HepG2 (cell line): ENCODE measurements around the gene CREG2. TPM values are rescaled to one million over a fixed set of nuclear protein-coding genes. Genes with fewer than 3 reads are reported as not detected.

ENCODE experiments used
- ATF3 ChIP-seq: sonication (generic); formaldehyde crosslinking; IDR thresholded peaks from 2 replicates; pipeline ENCODE4 v1.4.0; 2020; ENCODE audit warnings: missing genetic modification reagents
- DMAP1 ChIP-seq: IDR thresholded peaks from 2 replicates; pipeline ENCODE4 v1.6.1; 2016
- EEA1 ChIP-seq: sonication (generic); formaldehyde crosslinking; IDR thresholded peaks from 2 replicates; pipeline ENCODE4 v1.5.1; 2020; ENCODE audit warnings: mild to moderate bottlenecking, missing genetic modification reagents, borderline replicate concordance
- EHMT2 ChIP-seq: fragments of 200-600 bp; sonication (generic); IDR thresholded peaks from 2 replicates; pipeline ENCODE4 v1.7.0; 2017; ENCODE audit warnings: antibody characterized with exemption, low read depth, low read length, borderline replicate concordance
- FOXO1 ChIP-seq: sonication (generic); formaldehyde crosslinking; IDR thresholded peaks from 2 replicates; pipeline ENCODE4 v1.4.0; 2020; ENCODE audit warnings: missing genetic modification reagents
- HNF4G ChIP-seq, 2 experiments: sonication (generic) in 1 of 2; formaldehyde crosslinking in 1 of 2; IDR thresholded peaks; 2 replicates each; pipeline versions ENCODE4 v1.4.0 to v1.6.1; 2011 to 2020; ENCODE audit warnings: borderline replicate concordance in 2 of 2, low read depth in 2 of 2, mild to moderate bottlenecking in 2 of 2, low read length in 1 of 2, missing genetic modification reagents in 1 of 2, moderate library complexity in 1 of 2
- HOXA7 ChIP-seq: sonication (generic); formaldehyde crosslinking; IDR thresholded peaks from 2 replicates; pipeline ENCODE4 v1.8.1; 2022; ENCODE audit warnings: mild to moderate bottlenecking, missing genetic modification reagents, moderate library complexity
- KDM6A ChIP-seq: IDR thresholded peaks from 2 replicates; pipeline ENCODE4 v1.6.1; 2016; ENCODE audit warnings: low read depth
- MXD3 ChIP-seq: IDR thresholded peaks from 2 replicates; pipeline ENCODE4 v1.6.1; 2016; ENCODE audit warnings: mild to moderate bottlenecking, missing biosample characterization, missing genetic modification reagents
- NFKB2 ChIP-seq: sonication (generic); formaldehyde crosslinking; IDR thresholded peaks from 2 replicates; pipeline ENCODE4 v1.4.0; 2020; ENCODE audit warnings: missing genetic modification reagents, borderline replicate concordance
- PRDM10 ChIP-seq: sonication (generic); formaldehyde crosslinking; IDR thresholded peaks from 2 replicates; pipeline ENCODE4 v1.4.0; 2020; ENCODE audit warnings: low read depth, missing genetic modification reagents
- PREB ChIP-seq: sonication (generic); formaldehyde crosslinking; IDR thresholded peaks from 2 replicates; pipeline ENCODE4 v1.4.0; 2020; ENCODE audit warnings: missing genetic modification reagents
- PTBP1 ChIP-seq: fragments of 200-400 bp; formaldehyde crosslinking; IDR thresholded peaks from 2 replicates; pipeline ENCODE4 v1.6.1; 2018; ENCODE audit warnings: low read length, low read depth; ENCODE audit not compliant: poor library complexity, severe bottlenecking
- SMC3 ChIP-seq: IDR thresholded peaks from 2 replicates; pipeline ENCODE4 v1.6.1; 2011; ENCODE audit warnings: low read length, improper control_type of control experiment
- ZKSCAN8 ChIP-seq: IDR thresholded peaks from 2 replicates; pipeline ENCODE4 v1.6.1; 2016; ENCODE audit warnings: borderline replicate concordance, missing genetic modification reagents, missing compliant biosample characterization
- ZNF124 ChIP-seq: sonication (generic); formaldehyde crosslinking; IDR thresholded peaks from 2 replicates; pipeline ENCODE4 v1.4.0; 2020; ENCODE audit warnings: missing genetic modification reagents
- ZNF251 ChIP-seq: sonication (generic); formaldehyde crosslinking; IDR thresholded peaks from 2 replicates; pipeline ENCODE4 v1.9.0; 2021; ENCODE audit warnings: mild to moderate bottlenecking, missing genetic modification reagents
- ZNF451 ChIP-seq: sonication (generic); formaldehyde crosslinking; IDR thresholded peaks from 2 replicates; pipeline ENCODE4 v1.5.0; 2020; ENCODE audit warnings: mild to moderate bottlenecking, missing genetic modification reagents
- ZNF580 ChIP-seq: IDR thresholded peaks from 2 replicates; pipeline ENCODE4 v1.6.1; 2016; ENCODE audit warnings: low read depth, borderline replicate concordance
- ZNF605 ChIP-seq: sonication (generic); formaldehyde crosslinking; IDR thresholded peaks from 2 replicates; pipeline ENCODE4 v1.8.0; 2022; ENCODE audit warnings: mild to moderate bottlenecking, missing genetic modification reagents
- ZNF776 ChIP-seq: sonication (generic); formaldehyde crosslinking; IDR thresholded peaks from 2 replicates; pipeline ENCODE4 v1.4.0; 2020; ENCODE audit warnings: mild to moderate bottlenecking, missing genetic modification reagents
- polyA plus RNA-seq, 8 experiments: library from polyadenylated mRNA; depleted of rRNA in 3 of 8; stranded (reverse) in 7 of 8; unstranded in 1 of 8; fragments of >200 nt; fragmentation: Illumina TruSeq in 4 of 8; extraction: Trizol in 4 of 8; gene quantifications; 2 replicates each; pipeline versions ENCODE4 v1.2.1 to v1.2.3, GENCODE V29; 2011 to 2016; ENCODE audit warnings: low read depth in 4 of 8, missing spikeins in 1 of 8, mixed read lengths in 1 of 8; ENCODE audit not compliant: insufficient read depth in 1 of 8
- total RNA-seq, 5 experiments: library from RNA; depleted of rRNA; stranded (reverse); fragments of >200 nt; fragmentation: Illumina TruSeq; extraction: Trizol; gene quantifications; 2 replicates each; pipeline ENCODE4 v1.2.3, GENCODE V29; 2016; ENCODE audit warnings: low read depth in 1 of 5

The CREG2 gene
- total and polyA plus RNA-seq, 2 of the 13 experiments (the other 11 are each of a cell fraction or from before 2014, with no cell fraction given) = 0.18 to 0.26 TPM

GRCh38 chr2:101308432-101309210, 78.7 kb downstream of the CREG2 start, which contains the start of gene RNF149 (continued):
- TF ChIP-seq PREB (CRISPR knock-in tag) = 0 out of 2 replicates have a peak, but pooled peaks have one; percentile 58
- no peak; the same call in 1 of the 2 replicates for TF ChIP-seq ZNF251
- peak; percentile 90 for TF ChIP-seq PRDM10 (CRISPR knock-in tag)
- TF ChIP-seq KDM6A (CRISPR knock-in tag) = peak; percentile 43; the same call in 1 of the 2 replicates
- TF ChIP-seq MXD3 (CRISPR knock-in tag) = peak; percentile 83
- TF ChIP-seq PTBP1 = no peak
- no peak for TF ChIP-seq HOXA7 (CRISPR knock-in tag)
- TF ChIP-seq ZNF124 (CRISPR knock-in tag) = peak; percentile 89; the same call in 1 of the 2 replicates
- TF ChIP-seq DMAP1 (CRISPR knock-in tag) = peak; percentile 98
- no peak; the same call in 1 of the 2 replicates for TF ChIP-seq EHMT2
- TF ChIP-seq ZNF776 (CRISPR knock-in tag) = peak; percentile 96
- peak; percentile 63 for TF ChIP-seq EEA1 (CRISPR knock-in tag)
- TF ChIP-seq FOXO1 (CRISPR knock-in tag) = peak; percentile 85
- peak; percentile 92; the same call in 1 of the 2 replicates for TF ChIP-seq ZKSCAN8 (CRISPR knock-in tag)
- peak; percentile 100 for TF ChIP-seq ZNF605
- peak; percentile 40; the same call in 1 of the 2 replicates for TF ChIP-seq ATF3
- peak; percentile 98 for TF ChIP-seq ZNF580 (CRISPR knock-in tag)
- peak; percentile 90 for TF ChIP-seq NFKB2 (CRISPR knock-in tag)
- TF ChIP-seq SMC3 = no peak
- TF ChIP-seq ZNF451 (CRISPR knock-in tag) = peak; percentile 98
- peak; percentile 86 for TF ChIP-seq HNF4G (IDR thresholded peaks at IDR 0.05; ENCODE audit: borderline replicate concordance, low read depth, low read length)
- TF ChIP-seq HNF4G (CRISPR knock-in tag; IDR thresholded peaks at IDR 0.05; ENCODE audit: borderline replicate concordance, low read depth) = peak; percentile 94
